SJCRH30 (cell line): ENCODE results near the gene FNTB. TPM values are rescaled to one million over a fixed set of nuclear protein-coding genes. Genes with fewer than 3 reads are reported as not detected.

ENCODE experiments used
- DNase-seq, 2 experiments: peaks; one replicate each; pipeline ENCODE4 v3.0.0-alpha.2; 2015 to 2020
- H3K27ac ChIP-seq: fragments of 250-450 bp; sonication (Bioruptor Pico); 2 replicates; pipeline ENCODE4 v1.5.1; 2020; ENCODE audit warnings: mild to moderate bottlenecking, moderate library complexity
- H3K27me3 ChIP-seq: fragments of 250-450 bp; sonication (Bioruptor Pico); 2 replicates; pipeline ENCODE4 v1.5.1; 2020; ENCODE audit warnings: mild to moderate bottlenecking, moderate library complexity
- H3K36me3 ChIP-seq: fragments of 250-450 bp; sonication (Bioruptor Pico); 2 replicates; pipeline ENCODE4 v1.5.1; 2020; ENCODE audit warnings: mild to moderate bottlenecking, moderate library complexity
- H3K4me1 ChIP-seq: fragments of 250-450 bp; sonication (Bioruptor Pico); 2 replicates; pipeline ENCODE4 v1.5.1; 2020; ENCODE audit warnings: mild to moderate bottlenecking, moderate library complexity
- H3K4me3 ChIP-seq: fragments of 250-450 bp; sonication (Bioruptor Pico); 2 replicates; pipeline ENCODE4 v1.5.1; 2020; ENCODE audit warnings: mild to moderate bottlenecking, moderate library complexity
- H3K9me3 ChIP-seq: fragments of 250-450 bp; sonication (Bioruptor Pico); replicated peaks from 2 replicates; pipeline ENCODE4 v1.5.1; 2020; ENCODE audit warnings: mild to moderate bottlenecking, moderate library complexity
- total RNA-seq: library from RNA; depleted of rRNA; stranded (reverse); fragments of >200 nt; shearing (Covaris generic); gene quantifications from 2 replicates; pipeline ENCODE4 v1.2.3, GENCODE V29; 2014

Gene FNTB
- total RNA-seq, 1 experiment from 2014 or later: 14.4 TPM

DNA sequence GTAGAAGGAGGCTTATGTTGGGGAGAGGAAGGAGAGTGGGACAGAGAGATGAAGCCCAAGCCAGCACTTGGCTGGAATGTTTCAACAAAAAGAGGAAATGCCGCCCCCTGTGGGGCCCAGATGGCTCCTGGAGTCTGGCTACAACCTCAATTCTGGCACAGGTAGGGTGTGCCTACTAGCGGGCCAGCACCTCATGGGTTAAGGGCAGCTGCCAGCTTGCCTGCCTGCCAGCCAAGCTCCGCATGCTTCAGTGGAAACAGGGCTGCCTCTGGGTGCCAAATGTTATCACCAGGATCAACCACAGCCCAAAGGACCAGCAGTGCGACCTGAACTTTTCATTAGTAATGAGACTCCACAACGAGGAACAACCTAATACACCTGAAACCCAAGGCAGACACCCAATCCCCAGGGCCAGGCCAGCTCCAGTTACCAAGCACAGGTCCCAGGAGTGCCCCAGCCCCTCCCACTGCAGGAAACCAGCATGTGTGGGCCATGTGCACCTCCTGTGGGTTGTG is 25.9 kb upstream of the FNTB start:
- H3K36me3 ChIP-seq: no peaks in the 10 kb centered on the region
- H3K4me3 ChIP-seq: no peak overlapping the region
- H3K27ac ChIP-seq: no peak overlapping the region
- H3K9me3 ChIP-seq: no peaks in the 10 kb centered on the region
- H3K27me3 ChIP-seq: no peaks in the 10 kb centered on the region
- H3K4me1 ChIP-seq: no peaks in the 10 kb centered on the region; the same call in 1 of the 2 replicates
- DNase-seq: no peak

- DNase-seq: no peak
- Histone ChIP-seq H3K4me1 (peaks cover 5% of the 10 kb centered on the region), H3K4me3 (no peak overlapping the region), H3K9me3 (no peaks in the 10 kb centered on the region), H3K27me3 (no peaks in the 10 kb centered on the region), H3K36me3 (no peaks in the 10 kb centered on the region), H3K27ac (no peak overlapping the region)
These were observed 23.1 kb upstream of the FNTB start for GRCh38 chr14:64963611-64964010.

DNA sequence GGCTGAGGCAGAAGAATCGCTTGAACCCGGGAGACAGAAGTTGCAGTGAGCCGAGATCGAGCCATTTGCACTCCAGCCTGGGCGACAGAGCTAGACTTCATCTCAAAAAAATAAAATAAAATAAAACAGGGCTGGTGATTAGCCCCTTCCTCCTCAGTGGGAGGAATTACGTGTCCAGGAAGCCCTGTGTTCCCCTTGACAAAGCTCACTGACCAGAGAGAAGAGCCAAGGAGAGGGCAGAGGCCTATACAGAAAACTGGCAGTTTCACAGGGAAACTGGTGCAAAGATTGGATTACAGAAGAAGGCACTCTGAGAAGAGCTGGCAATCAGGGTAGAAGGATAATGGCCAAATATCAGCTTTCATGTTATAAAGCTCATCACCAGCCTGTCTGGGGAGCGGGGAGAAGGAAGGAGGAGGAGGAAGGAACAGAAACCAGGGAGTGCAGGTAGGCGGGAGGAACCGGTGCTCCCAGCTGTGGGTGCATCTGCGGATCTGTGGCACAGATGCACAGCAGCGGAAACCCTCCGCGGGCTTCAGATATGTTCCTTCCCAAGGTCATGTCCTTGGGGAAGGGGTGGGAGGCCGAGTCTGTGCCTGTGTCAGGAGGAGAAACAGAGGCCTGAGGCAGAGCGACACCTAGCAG is 21.2 kb upstream of the FNTB start:
- Histone ChIP-seq H3K27ac (no peak overlapping the region), H3K36me3 (no peaks in the 10 kb centered on the region), H3K27me3 (no peaks in the 10 kb centered on the region), H3K9me3 (no peaks in the 10 kb centered on the region), H3K4me3 (no peak overlapping the region), H3K4me1 (peaks cover 20% of the 10 kb centered on the region)
- no peak for DNase-seq

DNA sequence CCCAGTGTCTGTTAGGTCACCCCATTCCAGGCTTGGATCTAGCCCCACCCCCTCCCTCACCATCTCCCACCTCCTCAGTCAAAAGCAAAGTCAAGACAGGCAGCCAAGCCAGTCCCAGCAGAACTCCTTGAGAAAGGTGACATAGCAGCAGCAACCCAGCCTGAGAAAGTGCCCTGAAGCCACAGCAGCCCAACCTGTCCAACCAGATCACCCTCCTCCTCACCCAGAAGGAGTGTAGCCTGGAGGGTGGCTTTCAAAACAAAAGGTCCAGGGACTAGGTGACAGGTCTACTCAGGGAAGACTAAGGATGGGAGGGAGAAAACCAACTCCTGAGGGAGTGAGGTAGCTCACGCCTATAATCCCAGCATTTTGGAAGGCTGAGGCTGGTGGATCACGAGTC is 19.7 kb upstream of the FNTB start:
- no peak for DNase-seq
- no peak overlapping the region for H3K4me3 ChIP-seq
- no peak overlapping the region for H3K27ac ChIP-seq
- H3K27me3 ChIP-seq: no peaks in the 10 kb centered on the region
- H3K9me3 ChIP-seq: no peaks in the 10 kb centered on the region
- H3K36me3 ChIP-seq: no peaks in the 10 kb centered on the region
- peaks cover 28% of the 10 kb centered on the region for H3K4me1 ChIP-seq

DNA sequence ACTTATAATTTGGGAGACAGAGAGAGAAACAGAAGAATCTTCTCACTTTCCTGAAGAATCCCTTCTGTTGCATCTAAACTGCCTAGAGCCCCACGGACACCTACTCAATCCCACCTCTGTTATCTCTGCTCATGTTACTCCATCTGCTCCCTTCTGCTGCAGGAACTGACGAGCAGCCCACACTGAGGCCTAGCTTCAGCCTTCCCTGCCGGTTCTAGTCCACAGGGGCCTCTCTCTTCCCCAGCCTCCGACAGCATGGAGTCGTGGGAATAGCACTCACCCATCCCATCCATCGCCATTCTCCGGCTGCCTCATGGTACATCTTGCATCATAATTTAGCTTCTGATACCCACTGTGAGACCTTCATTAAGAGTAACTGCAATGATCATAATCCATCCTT is 18.5 kb upstream of the FNTB start:
- H3K27ac ChIP-seq: peak overlapping the region; percentile 19
- no peaks in the 10 kb centered on the region for H3K27me3 ChIP-seq
- H3K4me1 ChIP-seq: peaks cover 28% of the 10 kb centered on the region
- no peaks in the 10 kb centered on the region for H3K36me3 ChIP-seq
- DNase-seq: no peak
- H3K4me3 ChIP-seq: no peak overlapping the region
- no peaks in the 10 kb centered on the region for H3K9me3 ChIP-seq

GRCh38 chr14:64968651-64969050 is 18.0 kb upstream of the FNTB start:
- DNase-seq: peak; percentile 49 to 58
- no peaks in the 10 kb centered on the region for H3K9me3 ChIP-seq
- H3K27ac ChIP-seq: peak overlapping the region; percentile 19
- H3K36me3 ChIP-seq: no peaks in the 10 kb centered on the region
- H3K4me3 ChIP-seq: no peak overlapping the region
- peaks cover 28% of the 10 kb centered on the region for H3K4me1 ChIP-seq
- no peaks in the 10 kb centered on the region for H3K27me3 ChIP-seq

- Histone ChIP-seq H3K9me3 (no peaks in the 10 kb centered on the region), H3K36me3 (no peaks in the 10 kb centered on the region), H3K27me3 (no peaks in the 10 kb centered on the region), H3K4me3 (no peak overlapping the region), H3K4me1 (peaks cover 28% of the 10 kb centered on the region), H3K27ac (no peak overlapping the region)
- no peak for DNase-seq
These were observed 16.7 kb upstream of the FNTB start for GRCh38 chr14:64970041-64970440.

- H3K4me3 ChIP-seq: peak overlapping the region; percentile 83
- DNase-seq: peak; percentile 44 to 64
- H3K36me3 ChIP-seq: no peaks in the 10 kb centered on the region
- H3K4me1 ChIP-seq: peaks cover 28% of the 10 kb centered on the region
- H3K27ac ChIP-seq: peak overlapping the region; percentile 33
- no peaks in the 10 kb centered on the region for H3K9me3 ChIP-seq
- no peaks in the 10 kb centered on the region for H3K27me3 ChIP-seq
These were observed 15.8 kb upstream of the FNTB start for GRCh38 chr14:64970776-64971477.

DNA sequence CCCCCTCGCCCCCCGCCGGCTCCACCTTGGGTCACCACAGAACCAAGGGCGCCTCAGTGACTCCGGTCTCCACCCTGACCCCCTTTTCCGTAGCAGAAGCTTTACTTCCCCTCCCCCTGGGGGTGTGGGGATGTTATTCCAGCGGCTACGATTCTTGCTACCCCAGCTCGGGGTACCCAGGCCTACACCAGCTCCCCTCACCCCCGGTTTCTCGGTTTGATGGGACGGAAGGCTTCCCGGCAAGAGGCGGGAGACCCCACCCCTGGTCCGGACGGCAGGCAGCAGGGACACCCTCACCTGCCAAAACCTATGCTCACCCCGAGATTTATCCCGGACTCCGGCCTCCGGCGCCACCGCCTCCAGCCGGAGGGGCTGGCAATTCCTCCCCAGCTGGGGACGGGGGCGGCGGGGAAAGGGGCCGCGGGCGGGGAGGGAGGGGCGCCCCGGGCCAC is 15.2 kb upstream of the FNTB start:
- peak overlapping the region; percentile 83 for H3K4me3 ChIP-seq
- H3K9me3 ChIP-seq: no peaks in the 10 kb centered on the region
- no peak for DNase-seq
- H3K27ac ChIP-seq: peak overlapping the region; percentile 33
- no peaks in the 10 kb centered on the region for H3K27me3 ChIP-seq
- H3K36me3 ChIP-seq: no peaks in the 10 kb centered on the region
- peaks cover 28% of the 10 kb centered on the region for H3K4me1 ChIP-seq

DNA sequence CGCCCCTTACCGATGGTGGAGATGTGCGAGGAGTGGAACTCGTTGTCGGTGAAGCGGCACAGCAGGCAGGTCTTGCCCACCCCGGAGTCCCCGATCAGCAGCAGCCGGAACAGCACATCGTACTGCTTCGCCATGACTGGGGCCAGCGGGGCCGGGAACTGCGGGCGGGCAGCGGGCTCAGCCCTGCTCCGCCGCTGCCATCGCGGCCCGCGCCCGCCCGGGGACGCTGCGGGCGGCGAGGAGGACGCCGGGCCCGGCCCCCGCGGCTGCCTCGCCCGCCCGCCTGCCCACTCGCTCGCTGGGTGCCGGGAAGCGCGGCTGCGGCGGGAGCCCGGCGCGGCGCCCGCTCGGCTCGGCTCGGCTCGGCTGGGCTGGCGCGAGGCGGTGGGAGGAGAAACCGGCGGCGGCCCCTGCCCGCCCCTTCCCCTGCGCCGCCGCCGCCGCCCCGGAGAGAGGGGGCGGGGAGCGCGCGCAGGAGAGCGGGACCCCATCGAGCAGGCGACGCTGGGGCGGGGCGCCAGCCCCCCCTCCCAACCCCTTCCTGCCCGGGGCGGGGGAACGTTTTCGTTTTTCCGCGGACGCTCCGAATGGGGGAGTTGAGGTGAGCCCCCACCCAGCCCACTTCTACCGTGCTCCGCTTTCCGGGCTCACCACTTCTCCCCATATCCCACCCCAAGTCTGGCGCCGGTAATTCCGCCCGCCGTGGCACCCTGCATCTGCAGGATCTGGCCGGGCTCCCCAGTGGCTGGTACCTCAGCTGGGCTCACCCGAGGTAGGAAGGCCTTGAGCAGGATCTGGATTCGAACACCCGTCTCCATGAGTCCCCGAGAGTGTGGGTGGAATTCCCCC is 14.5 kb upstream of the FNTB start, which contains the start of gene RAB15:
Gene RAB15, minus strand, starts transcription at position 394 of the 849 bp plus-strand sequence. Its CDS starts 260 bp downstream, at position 134.
- H3K36me3 ChIP-seq: no peaks in the 10 kb centered on the region
- H3K27me3 ChIP-seq: no peaks in the 10 kb centered on the region
- peak within 1 kb of the TSS; percentile 83 for H3K4me3 ChIP-seq
- peak within 1 kb of the TSS; percentile 33 for H3K27ac ChIP-seq
- H3K9me3 ChIP-seq: no peaks in the 10 kb centered on the region
- peak; percentile 35 to 42 for DNase-seq
- peaks cover 28% of the 10 kb centered on the region for H3K4me1 ChIP-seq

GRCh38 chr14:64973026-64973442 is 13.7 kb upstream of the FNTB start:
- Histone ChIP-seq H3K4me1 (peaks cover 28% of the 10 kb centered on the region), H3K36me3 (no peaks in the 10 kb centered on the region), H3K27me3 (no peaks in the 10 kb centered on the region), H3K27ac (no peak overlapping the region), H3K4me3 (no peak overlapping the region), H3K9me3 (no peaks in the 10 kb centered on the region)
- DNase-seq: no peak

- Histone ChIP-seq H3K4me1 (peaks cover 20% of the 10 kb centered on the region), H3K27me3 (no peaks in the 10 kb centered on the region), H3K9me3 (no peaks in the 10 kb centered on the region), H3K4me3 (no peak overlapping the region), H3K36me3 (no peaks in the 10 kb centered on the region), H3K27ac (no peak overlapping the region)
- no peak for DNase-seq
These were observed 12.9 kb upstream of the FNTB start for GRCh38 chr14:64973826-64974225.

- H3K4me1 ChIP-seq: peaks cover 17% of the 10 kb centered on the region
- H3K27ac ChIP-seq: no peak overlapping the region
- no peaks in the 10 kb centered on the region for H3K36me3 ChIP-seq
- no peaks in the 10 kb centered on the region for H3K9me3 ChIP-seq
- no peak overlapping the region for H3K4me3 ChIP-seq
- H3K27me3 ChIP-seq: no peaks in the 10 kb centered on the region
- DNase-seq: no peak
These were observed 12.1 kb upstream of the FNTB start for GRCh38 chr14:64974563-64974962.

DNA sequence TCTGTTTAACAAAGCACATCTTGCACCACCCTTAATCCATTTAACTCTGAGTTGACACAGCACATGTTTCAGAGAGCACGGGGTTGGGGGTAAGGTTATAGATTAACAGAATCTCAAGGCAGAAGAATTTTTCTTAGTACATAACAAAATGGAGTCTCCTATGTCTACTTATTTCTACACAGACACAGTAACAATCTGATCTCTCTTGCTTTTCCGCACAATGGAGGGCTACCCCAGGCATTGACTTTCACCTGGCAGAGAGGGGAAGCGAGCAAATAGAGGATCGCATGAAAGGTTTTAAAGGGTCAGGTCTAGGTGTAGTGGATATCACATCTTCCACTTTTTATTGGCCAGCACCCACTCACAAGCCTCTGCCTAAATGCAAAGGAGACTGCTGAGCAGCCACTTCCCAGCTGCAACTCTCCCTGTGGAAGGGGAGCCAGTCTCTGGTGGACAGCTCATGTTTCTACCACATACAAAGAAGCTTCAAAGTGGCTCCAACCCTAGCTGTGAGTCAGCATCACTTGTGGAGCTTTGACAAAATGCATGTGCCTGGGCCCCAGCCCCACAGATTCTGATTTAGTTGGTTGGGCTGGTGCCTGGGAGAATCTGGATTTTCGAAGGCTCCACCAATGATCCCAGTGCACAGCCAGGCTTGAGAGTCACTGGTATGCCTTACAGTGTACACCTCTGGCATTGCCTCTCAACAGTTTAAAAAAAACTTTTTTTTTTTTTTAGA is 7.2 kb upstream of the FNTB start:
- H3K4me1 ChIP-seq: peaks cover 5% of the 10 kb centered on the region; the same call in 1 of the 2 replicates
- no peak overlapping the region for H3K27ac ChIP-seq
- H3K4me3 ChIP-seq: no peak overlapping the region

More for the DNA sequence above, 7.2 kb upstream of the FNTB start:
- Histone ChIP-seq H3K9me3 (no peaks in the 10 kb centered on the region), H3K36me3 (no peaks in the 10 kb centered on the region), H3K27me3 (no peaks in the 10 kb centered on the region)
- DNase-seq: peak; percentile 45 to 65
